ENCODE measurements around the gene CRYM. TPM values are rescaled to one million over a fixed set of nuclear protein-coding genes. Genes with fewer than 3 reads are reported as not detected.

Gene CRYM
- total RNA-seq, 1 experiment from 2014 or later = 12.9 TPM

- TF ChIP-seq ARID4B (CRISPR knock-in tag; IDR thresholded peaks at IDR 0.05; ENCODE audit: borderline replicate concordance) = no peak
- no peak for TF ChIP-seq ZNF512 (CRISPR knock-in tag; IDR thresholded peaks at IDR 0.05; ENCODE audit: borderline replicate concordance)
- no peak for TF ChIP-seq NFYB (CRISPR knock-in tag; conservative IDR thresholded peaks at IDR 0.05; ENCODE audit: low read depth)
- TF ChIP-seq SMAD3 (CRISPR knock-in tag; IDR thresholded peaks at IDR 0.05; ENCODE audit: borderline replicate concordance) = 0 out of 2 replicates have a peak, but pooled peaks have one; percentile 80
- no peak for TF ChIP-seq JAZF1 (CRISPR knock-in tag; IDR thresholded peaks at IDR 0.05)
- TF ChIP-seq NR2C2 (CRISPR knock-in tag; IDR thresholded peaks at IDR 0.05) = no peak
- no peak for TF ChIP-seq ZNF532 (CRISPR knock-in tag; IDR thresholded peaks at IDR 0.05; ENCODE audit: borderline replicate concordance)
- no peak for TF ChIP-seq TCF7 (CRISPR knock-in tag; IDR thresholded peaks at IDR 0.05; ENCODE audit: low read depth)
- no peak for TF ChIP-seq ZNF425 (CRISPR knock-in tag; conservative IDR thresholded peaks at IDR 0.05)
- no peak for TF ChIP-seq USF1 (CRISPR knock-in tag; IDR thresholded peaks at IDR 0.05)
- TF ChIP-seq GRHL2 (CRISPR knock-in tag; IDR thresholded peaks at IDR 0.05; ENCODE audit: insufficient replicate concordance, severe bottlenecking) = no peak
- no peak; the same call in none of the 2 replicates for TF ChIP-seq HMGXB4 (CRISPR knock-in tag; IDR thresholded peaks at IDR 0.05)
- TF ChIP-seq ZBTB43 (CRISPR knock-in tag; IDR thresholded peaks at IDR 0.05) = no peak
- peak; percentile 48; the same call in 1 of the 2 replicates for TF ChIP-seq FOXP1 (CRISPR knock-in tag; IDR thresholded peaks at IDR 0.05; ENCODE audit: borderline replicate concordance)
- TF ChIP-seq ZNF671 (CRISPR knock-in tag; IDR thresholded peaks at IDR 0.05) = no peak
- no peak for TF ChIP-seq CREB1 (CRISPR knock-in tag; IDR thresholded peaks at IDR 0.05)
- TF ChIP-seq CTCF (IDR thresholded peaks at IDR 0.05) = peak; percentile 78
Measured at GRCh38 chr16:21277927-21278706, at the start of gene CRYM (continued).

Data from WTC11 (cell line).